ENCODE results near the gene NR6A1.

GRCh38 chr9:124477211-124477647 lies 293.9 kb downstream of the NR6A1 start:
- TF ChIP-seq, protein P1, sequence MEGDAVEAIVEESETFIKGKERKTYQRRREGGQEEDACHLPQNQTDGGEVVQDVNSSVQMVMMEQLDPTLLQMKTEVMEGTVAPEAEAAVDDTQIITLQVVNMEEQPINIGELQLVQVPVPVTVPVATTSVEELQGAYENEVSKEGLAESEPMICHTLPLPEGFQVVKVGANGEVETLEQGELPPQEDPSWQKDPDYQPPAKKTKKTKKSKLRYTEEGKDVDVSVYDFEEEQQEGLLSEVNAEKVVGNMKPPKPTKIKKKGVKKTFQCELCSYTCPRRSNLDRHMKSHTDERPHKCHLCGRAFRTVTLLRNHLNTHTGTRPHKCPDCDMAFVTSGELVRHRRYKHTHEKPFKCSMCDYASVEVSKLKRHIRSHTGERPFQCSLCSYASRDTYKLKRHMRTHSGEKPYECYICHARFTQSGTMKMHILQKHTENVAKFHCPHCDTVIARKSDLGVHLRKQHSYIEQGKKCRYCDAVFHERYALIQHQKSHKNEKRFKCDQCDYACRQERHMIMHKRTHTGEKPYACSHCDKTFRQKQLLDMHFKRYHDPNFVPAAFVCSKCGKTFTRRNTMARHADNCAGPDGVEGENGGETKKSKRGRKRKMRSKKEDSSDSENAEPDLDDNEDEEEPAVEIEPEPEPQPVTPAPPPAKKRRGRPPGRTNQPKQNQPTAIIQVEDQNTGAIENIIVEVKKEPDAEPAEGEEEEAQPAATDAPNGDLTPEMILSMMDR (IDR thresholded peaks at IDR 0.05): no peak
- TF ChIP-seq NR2C2 (CRISPR knock-in tag; IDR thresholded peaks at IDR 0.05): no peak
- peak; percentile 95 for TF ChIP-seq GTF2I (CRISPR knock-in tag; conservative IDR thresholded peaks at IDR 0.05)
- TF ChIP-seq TP53 (CRISPR knock-in tag; IDR thresholded peaks at IDR 0.05): no peak
- no peak; the same call in 1 of the 2 replicates for TF ChIP-seq USF2 (CRISPR knock-in tag; IDR thresholded peaks at IDR 0.05)
- TF ChIP-seq, protein P2, sequence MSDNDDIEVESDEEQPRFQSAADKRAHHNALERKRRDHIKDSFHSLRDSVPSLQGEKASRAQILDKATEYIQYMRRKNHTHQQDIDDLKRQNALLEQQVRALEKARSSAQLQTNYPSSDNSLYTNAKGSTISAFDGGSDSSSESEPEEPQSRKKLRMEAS (CRISPR knock-in tag; IDR thresholded peaks at IDR 0.05): no peak
- no peak for TF ChIP-seq ZNF423 (CRISPR knock-in tag; IDR thresholded peaks at IDR 0.05)
- no peak for TF ChIP-seq ZNF512 (CRISPR knock-in tag; IDR thresholded peaks at IDR 0.05; ENCODE audit: borderline replicate concordance)
- no peak for TF ChIP-seq NFYB (CRISPR knock-in tag; conservative IDR thresholded peaks at IDR 0.05; ENCODE audit: low read depth)
- TF ChIP-seq, protein P3, sequence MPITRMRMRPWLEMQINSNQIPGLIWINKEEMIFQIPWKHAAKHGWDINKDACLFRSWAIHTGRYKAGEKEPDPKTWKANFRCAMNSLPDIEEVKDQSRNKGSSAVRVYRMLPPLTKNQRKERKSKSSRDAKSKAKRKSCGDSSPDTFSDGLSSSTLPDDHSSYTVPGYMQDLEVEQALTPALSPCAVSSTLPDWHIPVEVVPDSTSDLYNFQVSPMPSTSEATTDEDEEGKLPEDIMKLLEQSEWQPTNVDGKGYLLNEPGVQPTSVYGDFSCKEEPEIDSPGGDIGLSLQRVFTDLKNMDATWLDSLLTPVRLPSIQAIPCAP (CRISPR knock-in tag; IDR thresholded peaks at IDR 0.05): no peak
- no peak for TF ChIP-seq SP1 (CRISPR knock-in tag; conservative IDR thresholded peaks at IDR 0.05)

Measured in WTC11 (cell line).